ENCODE measurements around the gene KRTAP5-6.
"Not testable (repeated sequence)": the region's sequence is repeated elsewhere in the genome, so short reads cannot be mapped to it uniquely, and the experiment has no call there.

KRTAP5-6 gene

DNA sequence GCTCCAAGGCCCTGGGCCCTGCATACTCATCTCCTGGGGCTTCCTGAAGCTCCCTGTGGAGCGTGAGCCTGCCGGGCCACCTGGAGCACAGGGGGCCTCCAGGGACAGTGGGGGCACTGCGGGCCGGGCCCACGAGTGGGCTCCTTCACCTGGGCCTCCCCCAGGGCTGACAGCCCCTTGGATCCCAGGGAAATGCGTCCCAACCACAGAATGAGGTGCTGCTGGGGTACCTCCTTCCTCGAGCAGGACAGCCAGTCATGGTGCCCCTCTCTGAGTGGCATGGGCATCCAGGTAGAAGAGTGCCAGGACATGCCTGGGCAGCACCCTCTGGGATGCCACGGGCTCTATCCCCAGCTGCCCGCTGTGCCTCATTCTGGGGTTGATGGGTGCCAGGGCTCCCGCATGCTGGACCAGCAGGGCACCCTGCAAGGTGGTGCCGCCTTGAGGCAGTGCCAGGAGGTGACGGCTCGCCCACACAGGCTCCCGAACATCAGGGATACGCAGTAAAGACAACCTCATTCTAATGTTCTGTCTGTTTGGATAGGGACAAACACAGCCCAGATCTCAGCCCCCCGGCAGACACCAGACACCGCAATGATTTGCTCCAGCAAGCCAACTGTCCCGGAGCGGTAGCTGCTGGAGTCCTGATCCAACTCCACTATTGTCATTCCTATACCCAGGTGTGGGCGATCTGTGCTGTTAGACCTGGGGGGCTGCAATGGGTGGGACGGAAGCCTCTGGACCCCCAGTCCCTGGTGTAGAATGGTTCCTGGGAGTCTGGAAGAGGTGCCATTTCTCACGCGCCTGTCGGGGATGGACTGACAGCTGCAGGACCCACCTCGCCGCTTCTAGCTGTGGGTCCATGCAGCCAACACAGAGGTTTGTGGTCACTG, 41.6 kb upstream of the KRTAP5-6 start:
- H3K4me1 Mint-ChIP-seq (ENCODE audit: low read depth), result peaks cover 10% of the 10 kb centered on the region
- H3K27me3 Mint-ChIP-seq, result peaks cover 43% of the 10 kb centered on the region
- no peak overlapping the region for H3K27ac Mint-ChIP-seq
- no peaks in the 10 kb centered on the region for H3K9me3 Mint-ChIP-seq
- H3K4me3 Mint-ChIP-seq, result no peak overlapping the region
- no peaks in the 10 kb centered on the region for H3K36me3 Mint-ChIP-seq (ENCODE audit: low read depth)

DNA sequence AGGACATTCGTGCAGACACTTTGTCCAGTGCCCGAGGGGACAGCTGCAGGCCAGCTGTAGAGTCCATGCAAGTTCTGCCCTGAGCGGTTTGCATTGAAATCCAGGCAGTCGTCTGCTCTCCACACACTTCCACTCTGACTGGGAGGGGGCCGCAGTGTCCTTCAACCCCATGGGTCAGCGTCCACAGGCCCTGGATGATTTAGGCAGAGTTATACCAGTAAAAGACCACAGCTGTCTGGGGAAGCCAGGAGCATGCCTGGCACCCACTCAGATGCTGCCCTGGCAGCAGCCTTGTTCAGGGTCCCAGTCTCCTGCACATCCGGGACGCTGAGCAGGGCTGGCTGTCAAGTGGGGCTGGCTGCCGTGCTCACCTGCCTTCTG, 40.9 kb upstream of the KRTAP5-6 start:
- H3K4me3 Mint-ChIP-seq, result no peak overlapping the region
- no peak overlapping the region for H3K27ac Mint-ChIP-seq
- peaks cover 10% of the 10 kb centered on the region for H3K4me1 Mint-ChIP-seq (ENCODE audit: low read depth)
- H3K9me3 Mint-ChIP-seq, result no peaks in the 10 kb centered on the region
- H3K27me3 Mint-ChIP-seq, result peaks cover 43% of the 10 kb centered on the region
- no peaks in the 10 kb centered on the region for H3K36me3 Mint-ChIP-seq (ENCODE audit: low read depth)

GRCh38 chr11:1656670-1657069, 40.3 kb upstream of the KRTAP5-6 start:
- Mint-ChIP-seq H3K4me3 (no peak overlapping the region), H3K9me3 (no peaks in the 10 kb centered on the region), H3K36me3 (ENCODE audit: low read depth) (no peaks in the 10 kb centered on the region), H3K27me3 (peaks cover 41% of the 10 kb centered on the region), H3K27ac (peak overlapping the region; percentile 55), H3K4me1 (ENCODE audit: low read depth) (peaks cover 10% of the 10 kb centered on the region)

GRCh38 chr11:1659506-1659905, 37.5 kb upstream of the KRTAP5-6 start:
- no peak overlapping the region for H3K4me3 Mint-ChIP-seq
- H3K4me1 Mint-ChIP-seq (ENCODE audit: low read depth), result peaks cover 10% of the 10 kb centered on the region
- H3K36me3 Mint-ChIP-seq (ENCODE audit: low read depth), result no peaks in the 10 kb centered on the region
- no peaks in the 10 kb centered on the region for H3K9me3 Mint-ChIP-seq
- H3K27ac Mint-ChIP-seq, result no peak overlapping the region
- H3K27me3 Mint-ChIP-seq, result peaks cover 35% of the 10 kb centered on the region

DNA sequence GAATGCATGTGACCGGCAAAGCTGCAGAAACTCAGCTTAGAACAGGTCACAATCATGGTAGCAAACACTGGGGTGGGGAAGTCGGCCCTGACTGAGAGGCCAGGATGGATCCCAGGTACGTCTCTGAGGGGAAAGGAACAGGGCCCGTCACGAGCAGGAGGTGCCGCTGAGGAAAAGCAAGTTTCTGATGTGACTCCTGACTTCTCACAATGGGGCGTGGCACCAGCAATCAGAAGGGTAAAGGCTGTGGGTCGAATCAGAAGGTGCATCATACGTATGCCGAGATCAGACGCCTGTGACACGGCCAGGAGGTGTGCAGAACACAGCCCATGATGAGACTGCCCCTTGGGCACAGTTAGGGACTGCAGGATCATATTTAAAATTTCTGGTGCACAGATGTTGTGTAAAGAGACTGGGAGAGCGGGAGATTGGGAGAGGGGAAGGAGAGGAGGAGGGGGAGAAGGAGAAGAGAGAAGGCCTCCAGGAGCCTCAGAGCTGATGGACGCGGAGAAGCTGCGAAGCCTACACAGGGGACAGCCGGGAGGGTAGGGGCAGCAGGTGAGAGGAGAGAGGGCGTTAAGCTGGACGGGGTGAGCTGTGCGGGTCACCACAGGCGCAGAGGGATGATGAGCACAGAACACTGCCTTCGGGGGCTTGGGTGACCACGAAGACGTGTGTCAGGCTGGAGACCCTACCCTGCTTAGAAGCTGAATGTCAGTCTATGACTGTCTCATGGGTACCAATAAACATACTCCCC, 36.7 kb upstream of the KRTAP5-6 start:
- no peaks in the 10 kb centered on the region for H3K9me3 Mint-ChIP-seq
- peaks cover 10% of the 10 kb centered on the region for H3K4me1 Mint-ChIP-seq (ENCODE audit: low read depth)
- H3K36me3 Mint-ChIP-seq (ENCODE audit: low read depth), result no peaks in the 10 kb centered on the region
- no peak overlapping the region for H3K27ac Mint-ChIP-seq
- peaks cover 31% of the 10 kb centered on the region for H3K27me3 Mint-ChIP-seq
- no peak overlapping the region for H3K4me3 Mint-ChIP-seq

DNA sequence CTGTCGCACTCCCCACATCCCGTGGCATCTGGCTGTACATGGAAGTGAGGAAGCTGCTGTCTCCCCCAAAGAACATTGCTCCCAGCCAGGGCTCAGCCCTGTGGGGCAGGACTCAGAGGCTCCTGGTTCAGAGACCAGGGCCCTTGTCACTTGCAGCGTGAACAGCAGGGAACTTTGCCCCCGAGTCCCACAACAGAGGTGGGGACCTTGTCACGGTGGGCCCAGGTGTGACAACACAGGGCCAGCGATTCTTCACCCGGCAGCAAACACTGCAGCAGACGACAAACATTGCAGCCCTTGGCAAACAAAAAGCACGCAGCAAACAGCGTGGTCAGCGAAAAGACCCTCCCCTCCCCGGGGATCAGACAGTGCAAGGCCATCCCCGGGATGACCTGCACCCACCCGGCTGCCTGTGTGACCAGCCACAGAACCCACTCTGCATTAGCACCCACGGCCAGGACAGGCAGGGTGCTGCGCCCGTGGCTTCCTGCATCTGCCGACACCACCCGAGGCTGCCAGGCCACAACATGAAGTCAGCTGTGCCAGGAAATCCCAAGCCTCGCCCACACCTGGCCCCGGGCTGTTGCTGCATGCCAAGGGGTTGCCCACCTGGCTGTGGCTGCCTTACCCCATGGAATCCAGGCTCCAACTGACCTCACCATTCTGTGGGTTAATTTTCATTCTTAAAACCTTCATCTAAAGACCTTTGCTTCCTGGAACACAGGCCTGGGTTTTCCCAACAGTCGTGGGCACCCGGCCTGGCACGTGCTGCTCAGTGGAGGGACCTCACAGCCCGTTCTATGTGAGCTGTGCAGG, 35.3 kb upstream of the KRTAP5-6 start:
- H3K9me3 Mint-ChIP-seq; H3K36me3 Mint-ChIP-seq (ENCODE audit: low read depth); H3K27ac Mint-ChIP-seq; H3K4me3 Mint-ChIP-seq; H3K4me1 Mint-ChIP-seq (ENCODE audit: low read depth): not testable (repeated sequence)
- H3K27me3 Mint-ChIP-seq, result peaks cover 26% of the 10 kb centered on the region

GRCh38 chr11:1662699-1663283, 34.2 kb upstream of the KRTAP5-6 start:
- not testable (repeated sequence) for H3K4me1 Mint-ChIP-seq (ENCODE audit: low read depth); H3K4me3 Mint-ChIP-seq; H3K36me3 Mint-ChIP-seq (ENCODE audit: low read depth); H3K27ac Mint-ChIP-seq; H3K9me3 Mint-ChIP-seq
- H3K27me3 Mint-ChIP-seq, result peaks cover 26% of the 10 kb centered on the region

GRCh38 chr11:1665313-1665712, 31.7 kb upstream of the KRTAP5-6 start:
- H3K4me1 Mint-ChIP-seq (ENCODE audit: low read depth), result peaks cover 7% of the 10 kb centered on the region
- H3K36me3 Mint-ChIP-seq (ENCODE audit: low read depth), result no peaks in the 10 kb centered on the region
- H3K27ac Mint-ChIP-seq, result no peak overlapping the region
- peaks cover 28% of the 10 kb centered on the region for H3K27me3 Mint-ChIP-seq
- H3K4me3 Mint-ChIP-seq, result no peak overlapping the region
- no peaks in the 10 kb centered on the region for H3K9me3 Mint-ChIP-seq

DNA sequence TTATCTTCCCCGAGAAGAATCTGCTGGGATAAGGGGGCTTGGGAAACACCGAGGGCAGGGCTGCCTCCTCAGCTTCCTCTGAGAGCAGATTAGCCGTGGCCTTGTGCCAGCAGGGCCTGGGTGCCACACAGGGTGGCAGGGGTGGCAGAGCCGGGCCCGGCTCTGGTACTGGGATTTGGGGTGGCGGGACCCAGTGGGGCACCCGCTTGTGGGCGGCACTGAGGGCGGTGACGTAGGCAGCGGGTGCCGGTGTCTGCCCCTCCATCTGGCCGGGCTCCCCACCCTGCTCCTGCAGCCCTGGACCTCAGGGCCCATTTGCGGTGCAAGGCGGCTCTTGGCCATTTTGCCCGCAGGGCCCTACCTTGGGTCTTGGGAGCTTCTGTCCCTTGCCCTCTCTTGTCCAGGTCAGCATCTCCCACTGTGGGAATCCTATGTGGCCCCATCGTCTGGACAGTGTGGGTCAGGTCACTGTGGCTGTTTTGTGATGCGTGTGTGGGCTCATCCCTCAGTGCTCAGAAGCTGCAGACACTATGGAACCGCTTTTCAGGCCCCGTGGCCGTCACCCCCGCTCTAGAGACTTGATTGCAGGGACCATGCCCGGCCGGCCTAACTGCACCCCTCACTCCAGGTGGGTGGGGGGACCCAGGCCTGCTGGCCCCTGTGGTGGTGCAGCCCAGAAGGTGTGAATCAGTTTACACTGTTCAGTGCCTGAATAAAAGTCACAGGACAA, 29.7 kb upstream of the KRTAP5-6 start:
- no peaks in the 10 kb centered on the region for H3K9me3 Mint-ChIP-seq
- no peak overlapping the region for H3K4me3 Mint-ChIP-seq
- peaks cover 34% of the 10 kb centered on the region for H3K27me3 Mint-ChIP-seq
- no peak overlapping the region for H3K27ac Mint-ChIP-seq
- H3K4me1 Mint-ChIP-seq (ENCODE audit: low read depth), result peaks cover 7% of the 10 kb centered on the region
- H3K36me3 Mint-ChIP-seq (ENCODE audit: low read depth), result no peaks in the 10 kb centered on the region

- H3K4me3 Mint-ChIP-seq, result no peak overlapping the region
- H3K27me3 Mint-ChIP-seq, result peaks cover 36% of the 10 kb centered on the region
- no peak overlapping the region for H3K27ac Mint-ChIP-seq
- H3K9me3 Mint-ChIP-seq, result no peaks in the 10 kb centered on the region
- no peaks in the 10 kb centered on the region for H3K36me3 Mint-ChIP-seq (ENCODE audit: low read depth)
- peaks cover 7% of the 10 kb centered on the region for H3K4me1 Mint-ChIP-seq (ENCODE audit: low read depth)
Observed at GRCh38 chr11:1667906-1668305, 29.1 kb upstream of the KRTAP5-6 start.

DNA sequence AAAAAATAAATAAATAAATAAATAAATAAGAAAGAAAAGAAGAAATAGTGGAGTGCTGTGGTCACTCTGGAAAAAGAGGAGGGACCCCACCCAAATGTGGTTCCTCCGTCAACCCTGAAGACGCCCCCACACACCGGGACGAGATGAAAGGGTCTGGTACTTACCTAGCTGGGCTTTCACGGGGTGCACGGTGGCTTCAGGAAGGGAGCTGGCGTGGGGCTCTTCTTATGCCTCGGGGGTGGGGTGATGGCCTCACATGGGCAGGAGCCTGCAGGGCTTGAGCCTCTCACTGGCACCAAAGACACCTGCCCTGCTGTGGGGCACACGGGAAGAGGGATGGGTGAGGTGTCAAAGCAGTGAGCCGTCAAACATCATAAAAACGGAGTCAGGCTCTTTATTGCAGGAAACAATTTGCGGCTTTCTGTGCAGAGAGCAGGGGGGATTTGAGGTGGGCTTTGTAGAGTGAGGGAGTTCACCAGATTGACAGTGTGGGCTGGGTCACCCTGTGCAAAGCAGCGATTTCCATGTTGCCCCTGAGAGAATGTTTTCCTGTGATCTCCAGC, 28.0 kb upstream of the KRTAP5-6 start:
- peaks cover 47% of the 10 kb centered on the region for H3K27me3 Mint-ChIP-seq

GRCh38 chr11:1669546-1670218, 27.3 kb upstream of the KRTAP5-6 start:
- H3K4me1 Mint-ChIP-seq (ENCODE audit: low read depth), result peaks cover 7% of the 10 kb centered on the region
- H3K27me3 Mint-ChIP-seq, result peaks cover 51% of the 10 kb centered on the region
- no peak overlapping the region for H3K27ac Mint-ChIP-seq
- no peak overlapping the region for H3K4me3 Mint-ChIP-seq
- H3K36me3 Mint-ChIP-seq (ENCODE audit: low read depth), result no peaks in the 10 kb centered on the region
- no peaks in the 10 kb centered on the region for H3K9me3 Mint-ChIP-seq

More for the DNA sequence above, 28.0 kb upstream of the KRTAP5-6 start:
- no peaks in the 10 kb centered on the region for H3K36me3 Mint-ChIP-seq (ENCODE audit: low read depth)
- no peak overlapping the region for H3K4me3 Mint-ChIP-seq
- H3K4me1 Mint-ChIP-seq (ENCODE audit: low read depth), result peaks cover 7% of the 10 kb centered on the region
- no peak overlapping the region for H3K27ac Mint-ChIP-seq
- H3K9me3 Mint-ChIP-seq, result no peaks in the 10 kb centered on the region

DNA sequence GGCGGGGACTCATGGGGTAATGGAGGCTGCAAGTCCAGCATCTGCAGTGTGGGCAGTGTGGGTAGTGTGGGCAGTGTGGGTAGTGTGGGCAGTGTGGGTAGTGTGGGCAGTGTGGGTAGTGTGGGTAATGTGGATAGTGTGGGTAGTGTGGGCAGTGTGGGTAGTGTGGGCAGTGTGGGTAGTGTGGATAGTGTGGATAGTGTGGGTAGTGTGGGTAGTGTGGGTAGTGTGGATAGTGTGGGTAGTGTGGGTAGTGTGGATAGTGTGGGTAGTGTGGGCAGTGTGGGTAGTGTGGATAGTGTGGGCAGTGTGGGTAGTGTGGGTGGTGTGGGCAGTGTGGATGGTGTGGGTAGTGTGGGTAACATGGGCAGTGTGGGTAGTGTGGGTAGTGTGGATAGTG, 26.5 kb upstream of the KRTAP5-6 start:
- H3K36me3 Mint-ChIP-seq (ENCODE audit: low read depth); H3K4me3 Mint-ChIP-seq; H3K4me1 Mint-ChIP-seq (ENCODE audit: low read depth); H3K27ac Mint-ChIP-seq; H3K9me3 Mint-ChIP-seq: not testable (repeated sequence)
- H3K27me3 Mint-ChIP-seq, result peaks cover 59% of the 10 kb centered on the region

Data from stimulated activated naive CD8-positive, alpha-beta T cell treated with anti-CD3 and anti-CD28 coated beads, Interleukin-15, Interleukin-2, amounts not matched to agents 100 ng/mL and 50 ng/mL, for 24 hours (primary cell).